HCT116 (cell line): ENCODE data around the gene SCN2A. TPM values are rescaled to one million over a fixed set of nuclear protein-coding genes. Genes with fewer than 3 reads are reported as not detected.

ENCODE experiments used
- ATAC-seq: fragments of 200-7000 bp; cut with Tn5 transposase; 2 replicates; pipeline ENCODE4 v1.9.1; 2020; ENCODE audit warnings: mild to moderate bottlenecking, moderate library complexity
- BruUV-seq: library from RNA; stranded (reverse); fragments of 400-500 nt; replicated peaks from 2 replicates; lab custom pipeline; 2021; lab: Mats Ljungman, UMichigan
- CTCF ChIA-PET: fragments of 300-600 bp; sonication (Branson Sonifier 250); formaldehyde crosslinking; loops from one replicate; lab custom pipeline; 2021; ENCODE audit warnings: antibody characterized with exemption; lab: Charles Lee
- POLR2A ChIA-PET: fragments of 300-600, 350-600 bp; sonication (Branson Sonifier 250); formaldehyde crosslinking; loops from one replicate; lab custom pipeline; 2021; ENCODE audit warnings: antibody characterized with exemption; lab: Charles Lee
- RAD21 ChIA-PET, 2 experiments: fragments of 300-600 bp; sonication (Branson Sonifier 250); formaldehyde crosslinking; loops; one replicate each; lab custom pipeline; 2023; ENCODE audit warnings: low total read pairs in 2 of 2; ENCODE audit not compliant: uncharacterized antibody in 2 of 2, unreplicated experiment in 2 of 2, low non-redundant PET in 1 of 2; lab: Charles Lee
- DNase-seq: peaks from one replicate; pipeline ENCODE4 v3.0.0-alpha.2; 2010; ENCODE audit warnings: low read depth, low spot score
- H2AFZ ChIP-seq: fragments of 200-600 bp; shearing (Covaris generic), sonication (generic); 2 replicates; pipeline ENCODE4 v1.6.1; 2017; ENCODE audit warnings: low read depth, mixed run types, mixed read lengths, antibody characterized with exemption, low read length; ENCODE audit not compliant: poor library complexity, severe bottlenecking
- H3K27ac ChIP-seq: 2 replicates; pipeline ENCODE4 v1.5.1; 2012; ENCODE audit warnings: low read depth, low read length
- H3K27me3 ChIP-seq: fragments of 200-600 bp; sonication (generic); 2 replicates; pipeline ENCODE4 v1.6.1; 2016; ENCODE audit warnings: mixed run types, low read length, mixed read lengths; ENCODE audit not compliant: insufficient read depth
- H3K36me3 ChIP-seq, 2 experiments: fragments of 200-500 bp in 1 of 2; fragments of 200-600 bp in 1 of 2; sonication (Bioruptor generic) in 1 of 2; sonication (generic) in 1 of 2; 2 replicates each; pipeline versions ENCODE4 v1.5.1 to v1.6.1; 2014 to 2016; ENCODE audit warnings: low read length in 2 of 2, inconsistent platforms in 1 of 2, mixed read lengths in 1 of 2, mixed run types in 1 of 2; ENCODE audit not compliant: insufficient read depth in 2 of 2, control insufficient read depth in 1 of 2
- H3K4me1 ChIP-seq, 2 experiments: fragments of 200-600 bp in 1 of 2; sonication (generic) in 1 of 2; 2 replicates each; pipeline versions ENCODE4 v1.5.1 to v1.6.1; 2012 to 2017; ENCODE audit warnings: low read length in 2 of 2, inconsistent platforms in 1 of 2, mild to moderate bottlenecking in 1 of 2, mixed read lengths in 1 of 2, mixed run types in 1 of 2, moderate library complexity in 1 of 2; ENCODE audit not compliant: insufficient read depth in 2 of 2, control insufficient read depth in 1 of 2
- H3K4me2 ChIP-seq: fragments of 200-600 bp; sonication (generic); 2 replicates; pipeline ENCODE4 v1.6.1; 2017; ENCODE audit warnings: mixed run types, low read length, mixed read lengths
- H3K4me3 ChIP-seq, 2 experiments: fragments of 200-600 bp in 1 of 2; sonication (generic) in 1 of 2; replicated peaks in 1 of 2; 2 replicates each; pipeline ENCODE4 v1.5.1; 2011 to 2016; ENCODE audit warnings: low read length in 2 of 2, control low read depth in 1 of 2, low read depth in 1 of 2, mild to moderate bottlenecking in 1 of 2, mixed read lengths in 1 of 2, mixed run types in 1 of 2
- H3K79me2 ChIP-seq: fragments of 200-600 bp; sonication (generic); 2 replicates; pipeline ENCODE4 v1.6.1; 2017; ENCODE audit warnings: mild to moderate bottlenecking, mixed run types, low read length, moderate library complexity, mixed read lengths; ENCODE audit not compliant: insufficient read depth
- H3K9ac ChIP-seq: fragments of 200-600 bp; sonication (generic); 2 replicates; pipeline ENCODE4 v1.6.1; 2016; ENCODE audit warnings: low read length, mixed read lengths
- H3K9me2 ChIP-seq: fragments of 200-600 bp; sonication (generic), shearing (Covaris generic); 2 replicates; pipeline ENCODE4 v1.6.1; 2017; ENCODE audit warnings: mixed run types, mild to moderate bottlenecking, moderate library complexity; ENCODE audit not compliant: insufficient read depth
- H3K9me3 ChIP-seq, 2 experiments: fragments of 200-500 bp in 1 of 2; fragments of 200-600 bp in 1 of 2; sonication (Bioruptor generic) in 1 of 2; sonication (generic) in 1 of 2; 2 replicates each; pipeline ENCODE4 v1.6.1; 2014 to 2017; ENCODE audit warnings: low read length in 2 of 2, mixed read lengths in 2 of 2, inconsistent platforms in 1 of 2, low read depth in 1 of 2, mild to moderate bottlenecking in 1 of 2, mixed run types in 1 of 2, moderate library complexity in 1 of 2; ENCODE audit not compliant: control insufficient read depth in 1 of 2, insufficient read depth in 1 of 2
- H4K20me1 ChIP-seq: fragments of 200-600 bp; sonication (generic), shearing (Covaris generic); 2 replicates; pipeline ENCODE4 v1.6.1; 2017; ENCODE audit warnings: mixed run types, mild to moderate bottlenecking, moderate library complexity; ENCODE audit not compliant: insufficient read depth
- EGR1 ChIP-seq: IDR thresholded peaks from 2 replicates; pipeline ENCODE4 v1.6.1; 2012; ENCODE audit warnings: low read depth
- POLR2AphosphoS5 ChIP-seq: IDR thresholded peaks from 2 replicates; pipeline ENCODE4 v1.6.1; 2011; ENCODE audit warnings: mild to moderate bottlenecking, low read depth, low read length, moderate library complexity
- RAD21 ChIP-seq: IDR thresholded peaks from 2 replicates; pipeline ENCODE4 v1.6.1; 2012; ENCODE audit warnings: low read depth, mild to moderate bottlenecking
- REST ChIP-seq: IDR thresholded peaks from 2 replicates; pipeline ENCODE4 v1.6.1; 2012; ENCODE audit warnings: low read depth
- intact Hi-C: fragments of 100-400 bp; cut with micrococcal nuclease; formaldehyde crosslinking; loops from 2 replicates; pipeline ENCODE4 v1.10.0; 2022
- total RNA-seq: library from RNA; stranded (reverse); gene quantifications from one replicate; pipeline ENCODE4 v1.2.1, GENCODE V29; 2021; ENCODE audit not compliant: unreplicated experiment
- TF ChIP-seq, protein P1 (sequence below): IDR thresholded peaks from 2 replicates; pipeline ENCODE4 v1.6.1; 2012
- TF ChIP-seq, protein P2 (sequence below), 3 experiments: fragments of 200-600 bp in 1 of 3; sonication (generic) in 1 of 3; IDR thresholded peaks in 2 of 3; conservative IDR thresholded peaks in 1 of 3; 2 replicates each; pipeline ENCODE4 v1.5.1; 2012 to 2017; ENCODE audit warnings: low read depth in 2 of 3, low read length in 2 of 3, antibody characterized with exemption in 1 of 3, borderline replicate concordance in 1 of 3, control low read depth in 1 of 3, mild to moderate bottlenecking in 1 of 3, mixed read lengths in 1 of 3, mixed run types in 1 of 3, moderate library complexity in 1 of 3; ENCODE audit not compliant: insufficient read depth in 1 of 3

SCN2A gene
- total RNA-seq, 1 experiment from 2014 or later: 0.25 TPM

DNA sequence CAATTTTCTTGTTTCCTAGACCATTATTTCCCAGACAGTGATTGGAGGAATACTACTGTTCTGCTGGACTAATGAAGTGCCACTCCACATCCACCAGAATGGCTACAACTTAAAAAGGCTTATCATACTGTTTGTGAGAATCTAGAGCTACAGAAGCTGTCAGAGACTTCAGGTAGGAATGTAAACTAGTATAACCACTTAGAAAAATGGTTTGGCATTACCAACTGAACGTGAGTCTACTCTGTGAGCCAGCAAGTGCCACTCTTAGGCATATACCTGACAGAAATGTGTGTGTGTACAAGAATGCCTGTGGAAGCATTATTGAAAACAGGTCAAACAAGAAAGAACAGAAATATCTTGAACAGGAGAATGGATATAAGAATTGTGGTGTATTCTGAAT is 31.1 kb upstream of the SCN2A start:
- H3K27ac ChIP-seq: no peak overlapping the region
- H3K27me3 ChIP-seq: peaks cover 21% of the 10 kb centered on the region
- no peak overlapping the region for H3K4me3 ChIP-seq
- ChIA-PET RAD21 (no interaction called here), CTCF (no interaction called here), POLR2A (no interaction called here)
- no TSS peak for BruUV-seq
- H3K36me3 ChIP-seq: no peaks in the 10 kb centered on the region
- no peak overlapping the region for H3K9ac ChIP-seq
- no peaks in the 10 kb centered on the region for H3K9me2 ChIP-seq
- H3K4me2 ChIP-seq: no peak overlapping the region
- DNase-seq: no peak
- intact Hi-C loops: no loop called here
- no peaks in the 10 kb centered on the region for H3K79me2 ChIP-seq
- TF ChIP-seq POLR2AphosphoS5 (no peak), REST (no peak), RAD21 (no peak), EGR1 (no peak)
- TF ChIP-seq, protein P1, sequence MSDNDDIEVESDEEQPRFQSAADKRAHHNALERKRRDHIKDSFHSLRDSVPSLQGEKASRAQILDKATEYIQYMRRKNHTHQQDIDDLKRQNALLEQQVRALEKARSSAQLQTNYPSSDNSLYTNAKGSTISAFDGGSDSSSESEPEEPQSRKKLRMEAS: no peak
- TF ChIP-seq, protein P2, sequence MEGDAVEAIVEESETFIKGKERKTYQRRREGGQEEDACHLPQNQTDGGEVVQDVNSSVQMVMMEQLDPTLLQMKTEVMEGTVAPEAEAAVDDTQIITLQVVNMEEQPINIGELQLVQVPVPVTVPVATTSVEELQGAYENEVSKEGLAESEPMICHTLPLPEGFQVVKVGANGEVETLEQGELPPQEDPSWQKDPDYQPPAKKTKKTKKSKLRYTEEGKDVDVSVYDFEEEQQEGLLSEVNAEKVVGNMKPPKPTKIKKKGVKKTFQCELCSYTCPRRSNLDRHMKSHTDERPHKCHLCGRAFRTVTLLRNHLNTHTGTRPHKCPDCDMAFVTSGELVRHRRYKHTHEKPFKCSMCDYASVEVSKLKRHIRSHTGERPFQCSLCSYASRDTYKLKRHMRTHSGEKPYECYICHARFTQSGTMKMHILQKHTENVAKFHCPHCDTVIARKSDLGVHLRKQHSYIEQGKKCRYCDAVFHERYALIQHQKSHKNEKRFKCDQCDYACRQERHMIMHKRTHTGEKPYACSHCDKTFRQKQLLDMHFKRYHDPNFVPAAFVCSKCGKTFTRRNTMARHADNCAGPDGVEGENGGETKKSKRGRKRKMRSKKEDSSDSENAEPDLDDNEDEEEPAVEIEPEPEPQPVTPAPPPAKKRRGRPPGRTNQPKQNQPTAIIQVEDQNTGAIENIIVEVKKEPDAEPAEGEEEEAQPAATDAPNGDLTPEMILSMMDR (IDR thresholded peaks at IDR 0.05 in 2 of 3, conservative IDR thresholded peaks at IDR 0.05 in 1 of 3; ENCODE audit: borderline replicate concordance in 1 of 3, insufficient read depth in 1 of 3, low read depth in 2 of 3, low read length in 2 of 3): no peak
- no peaks in the 10 kb centered on the region; the same call in 1 of the 2 replicates for H4K20me1 ChIP-seq
- ATAC-seq: no peak
- H2AFZ ChIP-seq: no peak overlapping the region
- H3K4me1 ChIP-seq: no peaks in the 10 kb centered on the region
- no peaks in the 10 kb centered on the region for H3K9me3 ChIP-seq
